HuH-7.5 (cell line): ENCODE results near the gene PLAC1.

Source experiments
- DNase-seq: peaks from one replicate; pipeline ENCODE4 v3.0.0; 2011; ENCODE audit warnings: low spot score

Gene PLAC1

GRCh38 chrX:134658002-134658759 lies at the start of gene PLAC1:
Gene PLAC1 (minus strand): TSS chrX:134658471. CDS start chrX:134566682, 91,789 bp downstream.
- DNase-seq: no peak

- no peak for DNase-seq
These were observed 47.9 kb upstream of the PLAC1 start for GRCh38 chrX:134706138-134706537.

GRCh38 chrX:134695999-134696398 lies 37.7 kb upstream of the PLAC1 start:
- DNase-seq: no peak

- DNase-seq: no peak
These were observed 36.4 kb upstream of the PLAC1 start for GRCh38 chrX:134694333-134695322.

- DNase-seq: no peak
These were observed 35.4 kb upstream of the PLAC1 start for GRCh38 chrX:134693644-134694043.

GRCh38 chrX:134692990-134693389 lies 34.7 kb upstream of the PLAC1 start:
- no peak for DNase-seq

- no peak for DNase-seq
These were observed 34.0 kb upstream of the PLAC1 start for GRCh38 chrX:134692233-134692632.

- no peak for DNase-seq
These were observed 33.2 kb upstream of the PLAC1 start for GRCh38 chrX:134691453-134691852.

GRCh38 chrX:134688839-134689238 lies 30.6 kb upstream of the PLAC1 start:
- DNase-seq: no peak

- DNase-seq: no peak
These were observed 30.0 kb upstream of the PLAC1 start for GRCh38 chrX:134688031-134688823.

- DNase-seq: no peak
These were observed 27.4 kb upstream of the PLAC1 start for GRCh38 chrX:134685668-134686067.

- no peak for DNase-seq
These were observed 26.7 kb upstream of the PLAC1 start for GRCh38 chrX:134684956-134685355.

- no peak for DNase-seq
These were observed 25.2 kb upstream of the PLAC1 start for GRCh38 chrX:134683351-134684005.

- no peak for DNase-seq
These were observed 23.8 kb upstream of the PLAC1 start for GRCh38 chrX:134682081-134682480.

GRCh38 chrX:134679644-134680043 lies 21.4 kb upstream of the PLAC1 start:
- no peak for DNase-seq

- DNase-seq: no peak
These were observed 20.9 kb upstream of the PLAC1 start for GRCh38 chrX:134679221-134679620.

GRCh38 chrX:134677332-134677731 lies 19.1 kb upstream of the PLAC1 start:
- no peak for DNase-seq

GRCh38 chrX:134676436-134676835 lies 18.2 kb upstream of the PLAC1 start:
- DNase-seq: no peak

- DNase-seq: no peak
These were observed 14.9 kb upstream of the PLAC1 start for GRCh38 chrX:134673123-134673522.

- no peak for DNase-seq
These were observed 13.8 kb upstream of the PLAC1 start for GRCh38 chrX:134672101-134672500.

- no peak for DNase-seq
These were observed 13.0 kb upstream of the PLAC1 start for GRCh38 chrX:134671294-134671693.
